HepG2 (cell line): ENCODE data around the gene MRPL43. TPM values are rescaled to one million over a fixed set of nuclear protein-coding genes. Genes with fewer than 3 reads are reported as not detected.

ENCODE experiments used
- CBFB ChIP-seq: sonication (generic); formaldehyde crosslinking; IDR thresholded peaks from 2 replicates; pipeline ENCODE4 v1.4.0; 2020; ENCODE audit warnings: missing genetic modification reagents
- CREB1 ChIP-seq, 2 experiments: fragments of 450-650 bp in 1 of 2; IDR thresholded peaks; 2 replicates each; pipeline ENCODE4 v1.6.1; 2016 to 2017; ENCODE audit warnings: control low read depth in 1 of 2, mild to moderate bottlenecking in 1 of 2, missing compliant biosample characterization in 1 of 2, missing genetic modification characterization in 1 of 2
- FOXA1 ChIP-seq, 2 experiments: fragments of 450-650 bp in 1 of 2; sonication (generic) in 1 of 2; formaldehyde crosslinking in 1 of 2; IDR thresholded peaks; 2 replicates each; pipeline versions ENCODE4 v1.4.0 to v1.6.1; 2016 to 2020; ENCODE audit warnings: missing genetic modification reagents in 1 of 2
- GABPB1 ChIP-seq: IDR thresholded peaks from 2 replicates; pipeline ENCODE4 v1.6.1; 2016; ENCODE audit warnings: mild to moderate bottlenecking, missing genetic modification reagents, moderate library complexity, missing compliant biosample characterization
- GATAD1 ChIP-seq: IDR thresholded peaks from 2 replicates; pipeline ENCODE4 v1.6.1; 2016; ENCODE audit warnings: missing genetic modification reagents, missing compliant biosample characterization
- HOXD1 ChIP-seq: sonication (generic); formaldehyde crosslinking; IDR thresholded peaks from 2 replicates; pipeline ENCODE4 v1.5.0; 2020; ENCODE audit warnings: missing genetic modification reagents
- KLF13 ChIP-seq: sonication (generic); formaldehyde crosslinking; IDR thresholded peaks from 2 replicates; pipeline ENCODE4 v1.4.0; 2020; ENCODE audit warnings: mild to moderate bottlenecking, missing genetic modification reagents
- NR2F6 ChIP-seq, 2 experiments: IDR thresholded peaks; 2 replicates each; pipeline ENCODE4 v1.6.1; 2016; ENCODE audit warnings: antibody characterized with exemption in 1 of 2, mild to moderate bottlenecking in 1 of 2
- RARA ChIP-seq: IDR thresholded peaks from 2 replicates; pipeline ENCODE4 v1.6.1; 2016; ENCODE audit warnings: missing genetic modification reagents, missing compliant biosample characterization
- ZNF143 ChIP-seq: sonication (generic); formaldehyde crosslinking; IDR thresholded peaks from 2 replicates; pipeline ENCODE4 v1.4.0; 2020; ENCODE audit warnings: missing genetic modification reagents
- ZNF234 ChIP-seq: sonication (generic); formaldehyde crosslinking; conservative IDR thresholded peaks from 2 replicates; pipeline ENCODE4 v1.5.1; 2020; ENCODE audit warnings: mild to moderate bottlenecking, missing genetic modification reagents
- ZNF598 ChIP-seq: sonication (generic); formaldehyde crosslinking; IDR thresholded peaks from 2 replicates; pipeline ENCODE4 v1.5.1; 2020; ENCODE audit warnings: mild to moderate bottlenecking, missing genetic modification reagents, borderline replicate concordance
- ZSCAN21 ChIP-seq: sonication (generic); formaldehyde crosslinking; IDR thresholded peaks from 2 replicates; pipeline ENCODE4 v1.8.0; 2022; ENCODE audit warnings: mild to moderate bottlenecking, missing genetic modification reagents, moderate library complexity, borderline replicate concordance
- polyA plus RNA-seq, 8 experiments: library from polyadenylated mRNA; depleted of rRNA in 3 of 8; stranded (reverse) in 7 of 8; unstranded in 1 of 8; fragments of >200 nt; fragmentation: Illumina TruSeq in 4 of 8; extraction: Trizol in 4 of 8; gene quantifications; 2 replicates each; pipeline versions ENCODE4 v1.2.1 to v1.2.3, GENCODE V29; 2011 to 2016; ENCODE audit warnings: low read depth in 4 of 8, missing spikeins in 1 of 8, mixed read lengths in 1 of 8; ENCODE audit not compliant: insufficient read depth in 1 of 8
- total RNA-seq, 5 experiments: library from RNA; depleted of rRNA; stranded (reverse); fragments of >200 nt; fragmentation: Illumina TruSeq; extraction: Trizol; gene quantifications; 2 replicates each; pipeline ENCODE4 v1.2.3, GENCODE V29; 2016; ENCODE audit warnings: low read depth in 1 of 5
- TF ChIP-seq, protein P1 (sequence below): sonication (generic); formaldehyde crosslinking; IDR thresholded peaks from 2 replicates; pipeline ENCODE4 v1.4.0; 2020; ENCODE audit warnings: missing genetic modification reagents
- TF ChIP-seq, protein P2 (sequence below): sonication (generic); formaldehyde crosslinking; IDR thresholded peaks from 2 replicates; pipeline ENCODE4 v1.8.0; 2022; ENCODE audit warnings: mild to moderate bottlenecking, missing genetic modification reagents; ENCODE audit not compliant: insufficient replicate concordance
- TF ChIP-seq, protein P3 (sequence below): sonication (generic); formaldehyde crosslinking; IDR thresholded peaks from 2 replicates; pipeline ENCODE4 v1.4.0; 2020; ENCODE audit warnings: mild to moderate bottlenecking, missing genetic modification reagents
- TF ChIP-seq, protein P4 (sequence below): IDR thresholded peaks from 2 replicates; pipeline ENCODE4 v1.6.1; 2016; ENCODE audit warnings: control low read depth
- TF ChIP-seq, protein P5 (sequence below): sonication (generic); formaldehyde crosslinking; IDR thresholded peaks from 2 replicates; pipeline ENCODE4 v1.5.1; 2020; ENCODE audit warnings: mild to moderate bottlenecking, missing genetic modification reagents, borderline replicate concordance

MRPL43 gene
- total and polyA plus RNA-seq, 2 of the 13 experiments (the other 11 are each of a cell fraction or from before 2014, with no cell fraction given) = 71.0 to 73.7 TPM

DNA sequence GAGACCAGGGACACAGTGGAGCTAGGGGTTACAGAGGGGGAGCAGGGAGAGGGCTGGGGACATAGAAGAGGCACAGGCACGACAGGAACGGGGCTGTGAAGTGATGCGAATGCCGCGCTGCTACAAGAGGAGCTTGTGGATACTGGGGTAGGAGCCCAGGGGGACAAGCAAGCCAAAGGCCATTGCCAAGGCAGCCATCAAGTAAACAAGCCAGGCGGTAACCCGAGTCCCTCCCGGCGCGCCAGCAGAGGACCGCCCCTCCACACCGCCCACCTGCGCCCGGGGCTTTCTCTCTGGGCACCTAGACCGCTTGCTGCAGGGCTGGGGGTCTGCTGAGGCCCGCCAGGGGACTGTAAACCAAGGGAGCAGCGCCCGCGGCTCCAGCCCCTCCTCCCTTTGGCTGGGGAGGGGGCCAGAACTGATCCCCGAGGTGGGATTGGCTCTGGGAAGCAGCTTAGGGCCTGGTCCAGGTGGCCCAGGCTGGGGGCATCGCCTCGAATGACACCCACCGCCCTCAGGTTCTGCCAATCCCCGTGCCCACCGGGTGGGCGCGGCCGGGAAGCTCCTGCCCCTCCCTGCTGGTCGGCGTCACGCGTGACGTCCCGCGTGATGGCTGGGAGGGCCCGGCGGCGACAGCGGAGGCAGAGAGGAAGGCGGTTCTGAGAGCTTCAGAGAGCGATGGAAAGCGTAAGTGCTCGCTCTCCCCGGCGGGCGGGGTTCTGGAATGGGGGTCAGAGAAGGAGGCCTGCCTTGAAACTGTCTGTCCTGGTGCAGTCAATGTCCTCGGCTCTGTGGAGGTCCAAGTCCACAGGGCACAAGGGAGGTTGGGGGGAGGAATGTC lies 44.7 kb upstream of the MRPL43 start (continued):
- TF ChIP-seq, protein P1, sequence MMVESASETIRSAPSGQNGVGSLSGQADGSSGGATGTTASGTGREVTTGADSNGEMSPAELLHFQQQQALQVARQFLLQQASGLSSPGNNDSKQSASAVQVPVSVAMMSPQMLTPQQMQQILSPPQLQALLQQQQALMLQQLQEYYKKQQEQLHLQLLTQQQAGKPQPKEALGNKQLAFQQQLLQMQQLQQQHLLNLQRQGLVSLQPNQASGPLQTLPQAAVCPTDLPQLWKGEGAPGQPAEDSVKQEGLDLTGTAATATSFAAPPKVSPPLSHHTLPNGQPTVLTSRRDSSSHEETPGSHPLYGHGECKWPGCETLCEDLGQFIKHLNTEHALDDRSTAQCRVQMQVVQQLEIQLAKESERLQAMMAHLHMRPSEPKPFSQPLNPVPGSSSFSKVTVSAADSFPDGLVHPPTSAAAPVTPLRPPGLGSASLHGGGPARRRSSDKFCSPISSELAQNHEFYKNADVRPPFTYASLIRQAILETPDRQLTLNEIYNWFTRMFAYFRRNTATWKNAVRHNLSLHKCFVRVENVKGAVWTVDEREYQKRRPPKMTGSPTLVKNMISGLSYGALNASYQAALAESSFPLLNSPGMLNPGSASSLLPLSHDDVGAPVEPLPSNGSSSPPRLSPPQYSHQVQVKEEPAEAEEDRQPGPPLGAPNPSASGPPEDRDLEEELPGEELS (CRISPR knock-in tag) = peak; percentile 26
- 0 out of 2 replicates have a peak, but pooled peaks have one; percentile 5 for TF ChIP-seq ZNF234 (CRISPR knock-in tag)
- TF ChIP-seq RARA (CRISPR knock-in tag) = 0 out of 2 replicates have a peak, but pooled peaks have one; percentile 14
- no peak for TF ChIP-seq FOXA1 (IDR thresholded peaks at IDR 0.05)
- TF ChIP-seq FOXA1 (CRISPR knock-in tag; IDR thresholded peaks at IDR 0.05) = peak; percentile 83
- TF ChIP-seq, protein P2, sequence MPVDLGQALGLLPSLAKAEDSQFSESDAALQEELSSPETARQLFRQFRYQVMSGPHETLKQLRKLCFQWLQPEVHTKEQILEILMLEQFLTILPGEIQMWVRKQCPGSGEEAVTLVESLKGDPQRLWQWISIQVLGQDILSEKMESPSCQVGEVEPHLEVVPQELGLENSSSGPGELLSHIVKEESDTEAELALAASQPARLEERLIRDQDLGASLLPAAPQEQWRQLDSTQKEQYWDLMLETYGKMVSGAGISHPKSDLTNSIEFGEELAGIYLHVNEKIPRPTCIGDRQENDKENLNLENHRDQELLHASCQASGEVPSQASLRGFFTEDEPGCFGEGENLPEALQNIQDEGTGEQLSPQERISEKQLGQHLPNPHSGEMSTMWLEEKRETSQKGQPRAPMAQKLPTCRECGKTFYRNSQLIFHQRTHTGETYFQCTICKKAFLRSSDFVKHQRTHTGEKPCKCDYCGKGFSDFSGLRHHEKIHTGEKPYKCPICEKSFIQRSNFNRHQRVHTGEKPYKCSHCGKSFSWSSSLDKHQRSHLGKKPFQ (CRISPR knock-in tag) = peak; percentile 68
- no peak for TF ChIP-seq HOXD1 (CRISPR knock-in tag)
- TF ChIP-seq GABPB1 (CRISPR knock-in tag) = peak; percentile 30; the same call in 1 of the 2 replicates
- TF ChIP-seq, protein P3, sequence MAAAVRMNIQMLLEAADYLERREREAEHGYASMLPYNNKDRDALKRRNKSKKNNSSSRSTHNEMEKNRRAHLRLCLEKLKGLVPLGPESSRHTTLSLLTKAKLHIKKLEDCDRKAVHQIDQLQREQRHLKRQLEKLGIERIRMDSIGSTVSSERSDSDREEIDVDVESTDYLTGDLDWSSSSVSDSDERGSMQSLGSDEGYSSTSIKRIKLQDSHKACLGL (CRISPR knock-in tag) = 0 out of 2 replicates have a peak, but pooled peaks have one; percentile 18
- no peak for TF ChIP-seq ZNF143 (CRISPR knock-in tag)
- TF ChIP-seq ZNF598 (CRISPR knock-in tag) = peak; percentile 44; the same call in 1 of the 2 replicates
- TF ChIP-seq KLF13 (CRISPR knock-in tag) = no peak
- TF ChIP-seq, protein P4, sequence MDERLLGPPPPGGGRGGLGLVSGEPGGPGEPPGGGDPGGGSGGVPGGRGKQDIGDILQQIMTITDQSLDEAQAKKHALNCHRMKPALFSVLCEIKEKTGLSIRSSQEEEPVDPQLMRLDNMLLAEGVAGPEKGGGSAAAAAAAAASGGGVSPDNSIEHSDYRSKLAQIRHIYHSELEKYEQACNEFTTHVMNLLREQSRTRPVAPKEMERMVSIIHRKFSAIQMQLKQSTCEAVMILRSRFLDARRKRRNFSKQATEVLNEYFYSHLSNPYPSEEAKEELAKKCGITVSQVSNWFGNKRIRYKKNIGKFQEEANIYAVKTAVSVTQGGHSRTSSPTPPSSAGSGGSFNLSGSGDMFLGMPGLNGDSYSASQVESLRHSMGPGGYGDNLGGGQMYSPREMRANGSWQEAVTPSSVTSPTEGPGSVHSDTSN = no peak
- peak; percentile 13; the same call in 1 of the 2 replicates for TF ChIP-seq GATAD1 (CRISPR knock-in tag)
- TF ChIP-seq CBFB (CRISPR knock-in tag) = no peak; the same call in 1 of the 2 replicates
- peak; percentile 22; the same call in 1 of the 2 replicates for TF ChIP-seq NR2F6 (IDR thresholded peaks at IDR 0.05)
- TF ChIP-seq NR2F6 (CRISPR knock-in tag; IDR thresholded peaks at IDR 0.05) = peak; percentile 53; the same call in 1 of the 2 replicates
- TF ChIP-seq CREB1 (IDR thresholded peaks at IDR 0.05) = peak; percentile 81
- peak; percentile 63 for TF ChIP-seq CREB1 (CRISPR knock-in tag; IDR thresholded peaks at IDR 0.05)
- TF ChIP-seq, protein P5, sequence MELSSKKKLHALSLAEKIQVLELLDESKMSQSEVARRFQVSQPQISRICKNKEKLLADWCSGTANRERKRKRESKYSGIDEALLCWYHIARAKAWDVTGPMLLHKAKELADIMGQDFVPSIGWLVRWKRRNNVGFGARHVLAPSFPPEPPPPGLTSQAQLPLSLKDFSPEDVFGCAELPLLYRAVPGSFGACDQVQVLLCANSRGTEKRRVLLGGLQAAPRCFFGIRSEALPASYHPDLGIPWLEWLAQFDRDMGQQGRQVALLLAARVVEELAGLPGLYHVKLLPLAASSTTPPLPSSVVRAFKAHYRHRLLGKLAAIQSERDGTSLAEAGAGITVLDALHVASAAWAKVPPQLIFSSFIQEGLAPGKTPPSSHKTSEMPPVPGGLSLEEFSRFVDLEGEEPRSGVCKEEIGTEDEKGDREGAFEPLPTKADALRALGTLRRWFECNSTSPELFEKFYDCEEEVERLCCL = no peak
- TF ChIP-seq ZSCAN21 (CRISPR knock-in tag) = peak; percentile 18; the same call in 1 of the 2 replicates
